Measurements from ENCODE around the gene TBC1D17. TPM values are rescaled to one million over a fixed set of nuclear protein-coding genes. Genes with fewer than 3 reads are reported as not detected.

The TBC1D17 gene
- total RNA-seq, 2 donors from 2014 or later: 28.7 to 36.3 TPM

DNA sequence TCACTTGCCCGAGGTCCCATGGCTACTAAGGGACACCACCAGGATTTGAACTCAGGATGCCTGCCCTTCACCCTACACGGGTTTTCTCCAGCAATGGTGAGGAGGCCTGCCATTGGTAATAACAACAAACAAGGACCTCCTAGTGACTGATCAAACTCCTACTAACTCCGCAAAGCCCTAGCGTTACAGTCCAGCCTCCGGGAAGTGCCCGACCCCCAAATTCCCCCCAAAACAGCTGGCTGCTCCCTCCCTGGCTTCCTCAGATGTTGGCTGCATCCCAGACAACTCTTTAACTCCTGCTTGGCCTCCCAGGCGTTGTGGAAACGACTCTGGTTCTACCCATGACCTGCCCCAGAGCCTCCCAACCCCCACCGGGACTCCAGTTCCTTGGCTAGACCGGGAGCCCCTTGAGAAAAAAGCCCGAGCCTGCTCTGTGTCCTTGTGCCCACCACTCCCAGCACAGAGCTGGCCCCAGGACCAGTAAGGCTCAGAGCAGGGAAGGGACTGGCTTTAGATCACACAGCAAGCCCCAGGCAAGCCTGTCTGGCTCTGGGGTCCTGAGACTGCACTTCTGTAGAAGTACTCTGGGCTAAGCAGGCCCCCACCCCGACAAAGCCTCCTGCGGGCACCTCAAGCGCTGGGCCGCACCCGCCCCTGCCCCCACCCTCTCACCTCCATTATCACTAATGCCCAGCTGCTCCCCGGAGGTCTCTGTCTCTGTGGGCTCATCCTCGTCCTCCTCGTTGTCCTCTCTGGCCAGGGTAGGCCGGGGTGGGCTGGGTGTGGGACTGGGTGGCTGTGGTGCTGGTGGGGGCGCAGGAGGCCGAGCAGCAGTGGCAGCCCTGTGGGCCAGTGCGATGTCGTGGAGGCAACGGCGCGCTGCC lies 5.0 kb upstream of the TBC1D17 start:
- no peak for DNase-seq (ENCODE audit: low spot score)
- intact Hi-C loops (cut with DNase I): no loop called here

GRCh38 chr19:49873129-49873521 lies 4.4 kb upstream of the TBC1D17 start:
- intact Hi-C loops (cut with DNase I): no loop called here
- DNase-seq (ENCODE audit: low spot score): no peak

- intact Hi-C loops (cut with DNase I): no loop called here
Measured at GRCh38 chr19:49873834-49874233, 3.7 kb upstream of the TBC1D17 start.

DNA sequence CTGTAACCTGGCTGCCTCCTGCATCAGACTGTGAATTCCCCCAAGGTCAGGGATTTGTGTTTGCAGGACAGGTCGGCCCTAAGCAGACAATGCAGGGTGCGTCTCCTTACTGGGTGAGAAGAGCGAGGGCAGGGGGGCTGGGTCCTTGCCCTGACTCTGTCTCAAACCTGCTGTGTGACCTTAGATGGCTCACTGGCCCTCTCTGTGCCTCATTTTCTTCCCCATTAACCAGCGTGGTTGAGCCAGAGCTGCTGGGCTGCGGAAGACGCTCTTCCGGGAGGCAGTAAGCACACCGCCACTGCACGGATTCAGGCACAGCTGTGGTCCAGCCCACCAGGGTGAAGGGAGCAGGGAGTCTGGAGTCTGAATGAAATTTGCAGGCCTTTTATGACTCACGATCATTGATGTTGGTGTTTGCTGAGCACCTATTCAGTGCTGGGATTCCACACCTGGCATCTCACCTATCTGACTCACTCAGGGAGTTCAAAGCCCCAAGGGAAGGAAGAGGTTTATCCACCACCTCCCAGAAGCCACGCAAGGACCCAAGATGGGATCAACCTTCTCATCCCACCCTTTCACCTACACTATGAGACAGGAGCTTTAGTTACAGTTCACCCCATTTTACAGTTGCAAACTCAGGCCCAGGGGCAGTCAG lies 2.9 kb upstream of the TBC1D17 start:
- DNase-seq (ENCODE audit: low spot score): no peak
- intact Hi-C loops (cut with DNase I): no loop called here

More at GRCh38 chr19:49873834-49874233, 3.7 kb upstream of the TBC1D17 start:
- no peak for DNase-seq (ENCODE audit: low spot score)

DNA sequence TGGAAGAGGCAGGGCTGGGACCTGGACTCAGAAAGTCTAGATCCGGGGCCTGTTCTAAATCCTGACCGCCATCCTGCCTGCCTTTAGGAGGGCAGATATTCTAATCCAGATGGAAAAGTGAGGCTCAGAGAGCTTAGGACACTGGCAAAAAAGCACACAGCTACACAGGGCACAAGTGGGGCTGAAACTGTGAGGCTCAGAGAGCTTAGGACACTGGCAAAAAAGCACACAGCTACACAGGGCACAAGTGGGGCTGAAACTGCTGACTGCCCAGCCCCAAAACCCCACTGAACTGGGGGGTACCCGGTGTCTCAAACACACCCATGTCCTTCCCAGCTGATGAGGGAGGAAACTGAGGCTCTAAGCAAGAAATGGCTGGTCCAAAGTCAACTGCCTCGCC lies 2.3 kb upstream of the TBC1D17 start:
- DNase-seq (ENCODE audit: low spot score): no peak
- intact Hi-C loops (cut with DNase I): no loop called here

- intact Hi-C loops (cut with DNase I): no loop called here
- DNase-seq (ENCODE audit: low spot score): peak; percentile 90
Measured at GRCh38 chr19:49875857-49876421, 1.6 kb upstream of the TBC1D17 start.

GRCh38 chr19:49876422-49877019 lies 981 bp upstream of the TBC1D17 start:
- peak; percentile 99 for DNase-seq (ENCODE audit: low spot score)
- intact Hi-C loops (cut with DNase I): no loop called here

- intact Hi-C loops (cut with DNase I): no loop called here
- DNase-seq (ENCODE audit: low spot score): peak; percentile 100
Measured at GRCh38 chr19:49877879-49878743, 609 bp downstream of the TBC1D17 start.

GRCh38 chr19:49878744-49879070 lies 1.2 kb downstream of the TBC1D17 start:
- intact Hi-C loops (cut with DNase I): no loop called here
- no peak for DNase-seq (ENCODE audit: low spot score)

GRCh38 chr19:49879243-49879963 lies 1.9 kb downstream of the TBC1D17 start:
- intact Hi-C loops (cut with DNase I): no loop called here
- no peak for DNase-seq (ENCODE audit: low spot score)

- peak; percentile 66 for DNase-seq (ENCODE audit: low spot score)
- intact Hi-C loops (cut with DNase I): no loop called here
Measured at GRCh38 chr19:49880162-49880869, 2.8 kb downstream of the TBC1D17 start.

DNA sequence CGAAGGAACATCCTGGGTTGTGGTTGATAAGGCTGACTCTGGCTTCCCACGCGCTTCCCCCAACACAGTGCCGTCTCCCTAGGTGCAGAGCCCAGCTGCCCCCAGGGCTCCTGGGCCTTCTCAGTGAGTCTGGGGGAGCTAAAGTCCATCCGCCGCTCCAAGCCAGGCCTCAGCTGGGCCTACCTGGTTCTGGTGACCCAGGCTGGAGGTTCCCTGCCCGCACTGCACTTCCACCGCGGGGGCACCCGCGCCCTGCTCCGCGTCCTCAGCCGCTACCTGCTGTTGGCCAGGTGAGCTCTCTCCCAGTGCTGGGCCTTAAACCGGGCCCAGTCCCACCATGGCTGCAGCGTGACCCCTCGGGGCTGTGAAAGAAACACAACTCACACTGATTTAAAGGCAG lies 3.7 kb downstream of the TBC1D17 start:
- intact Hi-C loops (cut with DNase I): no loop called here
- no peak for DNase-seq (ENCODE audit: low spot score)

DNA sequence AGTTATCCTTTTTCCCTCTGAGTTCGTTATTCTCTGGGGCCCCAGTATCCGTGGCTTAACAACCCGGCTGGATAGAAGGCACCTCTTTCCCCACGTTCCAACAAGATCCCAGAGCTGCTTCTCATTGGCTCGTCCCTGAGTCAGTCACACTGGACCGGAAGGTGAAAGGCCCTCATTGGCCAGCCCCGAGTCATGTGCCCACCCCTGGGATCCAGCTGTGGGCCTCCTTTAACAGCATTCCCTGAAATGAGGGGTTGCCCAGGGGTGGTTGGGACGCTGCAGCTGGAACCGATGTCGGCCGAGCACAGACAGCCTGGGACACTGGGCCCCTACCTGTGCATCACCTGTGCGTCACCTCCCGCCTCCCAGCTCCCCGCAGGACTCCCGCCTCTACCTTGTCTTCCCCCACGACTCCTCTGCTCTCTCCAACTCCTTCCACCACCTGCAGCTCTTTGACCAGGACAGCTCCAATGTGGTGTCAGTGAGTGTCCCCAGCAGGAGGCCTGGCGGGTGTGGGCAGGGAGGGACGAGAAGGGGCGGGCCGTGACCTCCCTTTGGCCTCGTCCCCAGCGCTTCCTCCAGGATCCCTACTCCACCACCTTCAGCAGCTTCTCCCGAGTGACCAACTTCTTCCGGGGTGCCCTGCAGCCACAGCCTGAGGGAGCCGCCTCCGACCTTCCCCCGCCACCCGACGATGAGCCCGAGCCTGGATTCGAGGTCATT lies 4.3 kb downstream of the TBC1D17 start:
- DNase-seq (ENCODE audit: low spot score): no peak
- intact Hi-C loops (cut with DNase I): no loop called here

- intact Hi-C loops (cut with DNase I): no loop called here
- no peak for DNase-seq (ENCODE audit: low spot score)
Measured at GRCh38 chr19:49882643-49883042, 5.1 kb downstream of the TBC1D17 start.

- intact Hi-C loops (cut with DNase I): no loop called here
Measured at GRCh38 chr19:49883094-49883493, 5.6 kb downstream of the TBC1D17 start.

GRCh38 chr19:49884109-49884508 lies 6.6 kb downstream of the TBC1D17 start:
- DNase-seq (ENCODE audit: low spot score): no peak
- intact Hi-C loops (cut with DNase I): no loop called here

More at GRCh38 chr19:49883094-49883493, 5.6 kb downstream of the TBC1D17 start:
- no peak for DNase-seq (ENCODE audit: low spot score)

DNA sequence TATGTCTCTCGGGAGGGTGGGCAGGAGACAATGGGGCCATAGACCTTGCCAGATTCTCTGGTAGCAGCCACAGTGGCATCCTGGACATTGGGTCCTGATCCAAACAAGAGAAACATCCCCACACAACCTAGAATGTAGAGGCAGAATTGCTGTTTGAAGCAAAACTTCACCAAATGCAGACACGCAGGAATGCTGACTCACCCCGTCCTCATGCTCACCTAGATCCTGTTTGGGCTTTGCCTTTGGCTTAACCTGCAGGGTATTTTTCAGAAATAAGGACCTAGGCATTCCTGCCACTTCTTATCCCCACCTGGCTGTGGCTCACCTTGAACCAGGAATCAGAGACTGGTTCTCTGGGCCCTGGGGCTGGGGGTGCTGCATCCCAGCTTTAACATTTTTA lies 7.3 kb downstream of the TBC1D17 start:
- no peak for DNase-seq (ENCODE audit: low spot score)
- intact Hi-C loops (cut with DNase I): no loop called here
